H1 (cell line): ENCODE results near the gene OR5V1.

Experiments used
- BACH1 ChIP-seq: IDR thresholded peaks from 2 replicates; pipeline ENCODE4 v1.6.1; 2012; ENCODE audit warnings: low read length, improper control_type of control experiment
- EP300 ChIP-seq, 2 experiments: IDR thresholded peaks; 1 replicate in 1 of 2; 2 replicates in 1 of 2; pipeline ENCODE4 v1.6.1; 2011 to 2012; ENCODE audit warnings: low read depth in 2 of 2, low read length in 2 of 2, mild to moderate bottlenecking in 2 of 2, borderline replicate concordance in 1 of 2, inconsistent platforms in 1 of 2, moderate library complexity in 1 of 2
- EZH2 ChIP-seq: fragments of 200-600 bp; sonication (generic); IDR thresholded peaks from 2 replicates; pipeline ENCODE4 v1.7.1; 2012; ENCODE audit warnings: low read depth, mild to moderate bottlenecking, moderate library complexity, low read length, inconsistent platforms; ENCODE audit not compliant: severe bottlenecking
- FOSL1 ChIP-seq: IDR thresholded peaks from 2 replicates; pipeline ENCODE4 v1.6.1; 2011; ENCODE audit warnings: mild to moderate bottlenecking, low read depth, low read length, moderate library complexity; ENCODE audit not compliant: insufficient read depth
- GABPA ChIP-seq: IDR thresholded peaks from 2 replicates; pipeline ENCODE4 v1.6.1; 2011; ENCODE audit warnings: mild to moderate bottlenecking, low read length, moderate library complexity, borderline replicate concordance; ENCODE audit not compliant: insufficient read depth
- JUN ChIP-seq: IDR thresholded peaks from 2 replicates; pipeline ENCODE4 v1.6.1; 2011; ENCODE audit warnings: low read depth, mild to moderate bottlenecking, improper control_type of control experiment, low read length
- POLR2A ChIP-seq, 2 experiments: IDR thresholded peaks; 1 replicate in 1 of 2; 2 replicates in 1 of 2; pipeline ENCODE4 v1.6.1; 2011; ENCODE audit warnings: low read depth in 2 of 2, low read length in 2 of 2, mild to moderate bottlenecking in 2 of 2; ENCODE audit errors: control extremely low read depth in 1 of 2
- POLR2AphosphoS5 ChIP-seq: IDR thresholded peaks from 2 replicates; pipeline ENCODE4 v1.6.1; 2011; ENCODE audit warnings: low read depth, low read length
- RAD21 ChIP-seq, 2 experiments: IDR thresholded peaks in 1 of 2; conservative IDR thresholded peaks in 1 of 2; 2 replicates each; pipeline ENCODE4 v1.6.1; 2011; ENCODE audit warnings: low read depth in 2 of 2, low read length in 2 of 2, improper control_type of control experiment in 1 of 2, inconsistent platforms in 1 of 2, mild to moderate bottlenecking in 1 of 2, moderate library complexity in 1 of 2
- SP1 ChIP-seq: IDR thresholded peaks from 2 replicates; pipeline ENCODE4 v1.6.1; 2011; ENCODE audit warnings: low read depth, low read length
- TAF1 ChIP-seq: IDR thresholded peaks from 2 replicates; pipeline ENCODE4 v1.6.1; 2011; ENCODE audit warnings: mild to moderate bottlenecking, low read depth, low read length
- TBP ChIP-seq: IDR thresholded peaks from 2 replicates; pipeline ENCODE4 v1.6.1; 2011; ENCODE audit warnings: low read depth, low read length, improper control_type of control experiment
- TEAD4 ChIP-seq: IDR thresholded peaks from 2 replicates; pipeline ENCODE4 v1.6.1; 2012; ENCODE audit warnings: low read depth, low read length, inconsistent platforms, mixed read lengths

DNA sequence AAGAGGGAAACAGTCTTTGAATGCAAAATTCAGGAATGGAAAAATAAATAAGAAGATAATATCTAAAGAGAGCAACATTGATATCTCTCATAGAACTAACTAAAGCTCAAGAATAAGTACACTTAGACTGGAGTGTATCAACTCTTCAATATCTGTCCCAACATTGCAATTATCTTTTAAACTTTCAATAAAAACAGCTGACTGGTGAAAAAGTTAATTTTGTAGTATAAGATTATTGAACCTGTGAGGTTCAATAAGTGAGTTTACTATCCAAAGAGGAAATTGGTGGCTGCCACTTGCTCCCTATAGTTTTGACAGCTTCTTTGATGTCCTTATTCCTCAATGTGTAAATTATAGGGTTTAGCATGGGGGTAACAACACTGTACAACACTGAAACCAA is 13.7 kb downstream of the OR5V1 start:
- no peak for TF ChIP-seq RAD21 (IDR thresholded peaks at IDR 0.05 in 1 of 2, conservative IDR thresholded peaks at IDR 0.05 in 1 of 2; ENCODE audit: low read depth in 2 of 2, low read length in 2 of 2)
- no peak for TF ChIP-seq TAF1
- TF ChIP-seq TBP, result no peak
- no peak for TF ChIP-seq EZH2
- no peak for TF ChIP-seq BACH1
- TF ChIP-seq FOSL1, result no peak
- TF ChIP-seq JUN, result no peak
- TF ChIP-seq SP1, result no peak
- no peak for TF ChIP-seq POLR2AphosphoS5
- no peak for TF ChIP-seq TEAD4
- TF ChIP-seq GABPA, result no peak
- no peak for TF ChIP-seq EP300 (IDR thresholded peaks at IDR 0.05; ENCODE audit: borderline replicate concordance in 1 of 2, low read depth in 2 of 2, low read length in 2 of 2)
- no peak for TF ChIP-seq POLR2A (IDR thresholded peaks at IDR 0.05; ENCODE audit: control extremely low read depth in 1 of 2, low read depth in 2 of 2, low read length in 2 of 2)
